NOMO-1 (cell line): ENCODE measurements around the gene CTNNA3.

Source experiments
- DNase-seq, 2 experiments: peaks; one replicate each; lab custom pipeline; 2025; ENCODE audit not compliant: unreplicated experiment in 2 of 2; lab: John Stamatoyannopoulos, UW

Gene CTNNA3

GRCh38 chr10:66625709-66626590, 1070.0 kb downstream of the CTNNA3 start:
- DNase-seq: no peak

- no peak for DNase-seq
These were observed 1073.9 kb downstream of the CTNNA3 start for GRCh38 chr10:66622050-66622449.

GRCh38 chr10:66604195-66604594, 1091.8 kb downstream of the CTNNA3 start:
- no peak for DNase-seq

- no peak for DNase-seq
These were observed 1104.1 kb downstream of the CTNNA3 start for GRCh38 chr10:66591865-66592264.

- no peak for DNase-seq
These were observed 1108.3 kb downstream of the CTNNA3 start for GRCh38 chr10:66587680-66588050.

- no peak for DNase-seq
These were observed 1108.9 kb downstream of the CTNNA3 start for GRCh38 chr10:66586897-66587679.

GRCh38 chr10:66586073-66586472, 1109.9 kb downstream of the CTNNA3 start:
- DNase-seq: no peak

GRCh38 chr10:66575251-66575855, 1120.6 kb downstream of the CTNNA3 start:
- no peak for DNase-seq

GRCh38 chr10:66572700-66573099, 1123.3 kb downstream of the CTNNA3 start:
- no peak for DNase-seq

- DNase-seq: no peak
These were observed 1130.0 kb downstream of the CTNNA3 start for GRCh38 chr10:66565999-66566398.

- DNase-seq: no peak
These were observed 1131.7 kb downstream of the CTNNA3 start for GRCh38 chr10:66564287-66564686.

- DNase-seq: no peak
These were observed 1140.9 kb downstream of the CTNNA3 start for GRCh38 chr10:66555061-66555460.

GRCh38 chr10:66552331-66552730, 1143.7 kb downstream of the CTNNA3 start:
- DNase-seq: no peak

GRCh38 chr10:66550351-66550750, 1145.6 kb downstream of the CTNNA3 start:
- DNase-seq: no peak

- no peak for DNase-seq
These were observed 1157.1 kb downstream of the CTNNA3 start for GRCh38 chr10:66538908-66539307.

GRCh38 chr10:66538371-66538770, 1157.6 kb downstream of the CTNNA3 start:
- no peak for DNase-seq

- DNase-seq: no peak
These were observed 1158.8 kb downstream of the CTNNA3 start for GRCh38 chr10:66537186-66537585.

- no peak for DNase-seq
These were observed 1160.6 kb downstream of the CTNNA3 start for GRCh38 chr10:66535439-66535838.

- no peak for DNase-seq
These were observed 1161.1 kb downstream of the CTNNA3 start for GRCh38 chr10:66534866-66535265.

GRCh38 chr10:66521506-66521905, 1174.5 kb downstream of the CTNNA3 start:
- no peak for DNase-seq

GRCh38 chr10:66519616-66520015, 1176.4 kb downstream of the CTNNA3 start:
- DNase-seq: no peak
